HG03558 (cell line): ENCODE results near the gene KCNJ5.
"Not testable (repeated sequence)": the region's sequence is repeated elsewhere in the genome, so short reads cannot be mapped to it uniquely, and the experiment has no call there.

Experiments used
- ATAC-seq: cut with Tn5 transposase; IDR thresholded peaks from one replicate; pipeline ENCODE4 v1.9.1; 2021; ENCODE audit warnings: moderate number of reproducible peaks; ENCODE audit not compliant: unreplicated experiment; ENCODE audit errors: extremely low read depth

KCNJ5 gene

GRCh38 chr11:128909438-128910125 lies 18.4 kb downstream of the KCNJ5 start:
- ATAC-seq = no peak

DNA sequence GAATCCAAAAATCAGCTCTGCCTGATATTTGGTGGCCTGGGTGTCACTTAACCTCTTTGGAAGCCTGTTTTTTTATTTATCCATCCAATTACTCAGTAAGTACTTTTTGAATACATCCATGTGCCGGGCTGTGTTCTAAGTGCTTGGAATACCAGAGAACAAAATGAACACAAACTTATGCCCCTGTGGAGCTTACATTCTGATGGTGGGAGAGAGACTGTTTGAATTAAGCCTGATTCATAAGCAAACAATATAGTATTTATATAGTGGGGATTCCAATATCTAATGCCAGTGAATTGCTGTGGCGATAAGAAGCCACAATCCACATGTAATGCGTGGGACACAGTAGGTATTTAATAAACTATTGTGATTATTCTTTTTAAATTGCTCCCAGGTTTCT lies 19.4 kb downstream of the KCNJ5 start:
- ATAC-seq = no peak

GRCh38 chr11:128911239-128911638 lies 20.1 kb downstream of the KCNJ5 start:
- ATAC-seq = no peak

DNA sequence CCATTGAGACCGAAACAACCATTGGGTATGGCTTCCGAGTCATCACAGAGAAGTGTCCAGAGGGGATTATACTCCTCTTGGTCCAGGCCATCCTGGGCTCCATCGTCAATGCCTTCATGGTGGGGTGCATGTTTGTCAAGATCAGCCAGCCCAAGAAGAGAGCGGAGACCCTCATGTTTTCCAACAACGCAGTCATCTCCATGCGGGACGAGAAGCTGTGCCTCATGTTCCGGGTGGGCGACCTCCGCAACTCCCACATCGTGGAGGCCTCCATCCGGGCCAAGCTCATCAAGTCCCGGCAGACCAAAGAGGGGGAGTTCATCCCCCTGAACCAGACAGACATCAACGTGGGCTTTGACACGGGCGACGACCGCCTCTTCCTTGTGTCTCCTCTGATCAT lies 20.5 kb downstream of the KCNJ5 start:
- ATAC-seq = no peak

GRCh38 chr11:128913806-128914205 lies 22.6 kb downstream of the KCNJ5 start:
- ATAC-seq = no peak

DNA sequence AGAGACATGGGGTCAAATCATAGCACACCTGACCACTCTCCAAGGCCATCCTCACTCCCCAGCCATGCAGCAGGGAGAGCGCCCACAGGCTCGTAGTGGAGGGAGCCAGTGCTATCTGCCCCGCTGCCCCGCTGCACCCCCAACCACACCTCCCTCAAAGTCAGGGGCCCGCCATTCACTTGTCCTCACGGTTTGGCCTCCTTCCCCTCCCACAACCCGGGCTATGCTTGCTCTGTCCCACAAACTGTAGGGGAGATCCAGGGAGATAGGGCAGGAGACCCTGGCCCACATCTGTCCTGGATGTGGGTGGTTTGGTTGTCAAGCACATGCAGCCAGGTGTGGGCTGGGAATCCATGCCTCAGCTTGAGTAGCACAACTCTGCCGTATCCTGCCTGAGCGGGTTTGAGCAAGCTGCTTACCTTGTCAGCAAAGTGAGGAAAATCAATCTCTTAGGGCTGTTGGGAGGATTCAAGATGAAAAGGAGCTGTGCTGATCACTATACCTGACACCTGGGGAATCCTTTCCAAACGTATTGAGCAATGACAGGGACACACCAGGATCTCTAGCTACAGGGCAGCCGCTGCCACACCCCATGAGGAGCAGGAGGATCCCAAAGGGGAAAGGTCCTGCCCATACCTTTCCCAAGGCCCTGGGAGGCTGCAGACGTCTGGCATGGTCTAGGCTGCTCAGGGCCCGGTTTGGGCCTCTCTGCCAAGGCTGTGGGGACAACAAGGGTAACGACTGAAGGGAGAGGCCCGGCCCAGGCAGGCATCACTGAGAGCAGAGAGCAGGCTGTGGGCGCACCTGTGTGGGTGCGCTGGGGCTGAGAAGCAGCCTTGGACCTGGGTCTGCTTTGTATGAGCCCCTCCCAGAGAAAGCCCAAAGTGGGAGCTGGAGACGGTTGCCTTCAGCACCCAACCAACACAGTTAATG lies 23.3 kb downstream of the KCNJ5 start:
- no peak for ATAC-seq

DNA sequence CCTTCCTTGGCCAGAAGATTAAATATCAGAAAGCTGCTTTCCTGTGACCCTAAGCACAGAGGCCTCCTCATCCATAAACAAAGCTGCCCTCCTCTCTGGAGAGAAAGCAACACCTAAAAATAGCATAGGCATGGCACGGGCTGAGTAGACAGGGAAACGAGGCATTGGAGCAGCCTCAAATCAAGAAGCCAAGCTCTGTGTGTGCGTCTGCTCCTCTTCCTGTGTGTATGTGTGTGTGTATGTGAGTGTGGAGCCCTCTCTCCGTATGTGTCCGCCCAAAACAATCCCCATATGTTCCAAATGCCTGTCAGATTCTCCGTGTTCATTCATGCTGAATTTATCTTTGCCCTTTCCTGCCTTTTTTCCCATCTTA lies 24.0 kb downstream of the KCNJ5 start:
- no peak for ATAC-seq

GRCh38 chr11:128916037-128916572 lies 24.9 kb downstream of the KCNJ5 start:
- ATAC-seq = no peak

DNA sequence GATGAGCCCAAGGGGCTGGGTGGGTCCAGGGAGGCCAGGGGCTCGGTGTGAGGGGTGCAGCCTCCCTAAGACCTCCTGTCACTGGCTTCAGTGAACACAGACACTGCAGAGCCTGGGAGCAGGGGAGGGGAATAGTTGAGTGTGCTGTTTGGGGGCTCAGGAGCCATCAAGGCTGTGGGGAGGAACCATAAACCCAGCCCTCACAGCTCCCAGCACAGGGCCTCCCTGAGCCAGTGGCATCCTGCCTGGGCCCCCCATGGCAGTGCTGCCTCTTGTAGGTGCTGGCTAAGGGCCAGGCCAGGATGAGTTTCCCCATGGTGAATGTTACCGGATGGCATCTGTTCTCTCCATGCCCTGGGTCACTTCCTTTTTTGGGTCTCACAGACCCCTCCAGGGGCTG lies 25.5 kb downstream of the KCNJ5 start:
- no peak for ATAC-seq

DNA sequence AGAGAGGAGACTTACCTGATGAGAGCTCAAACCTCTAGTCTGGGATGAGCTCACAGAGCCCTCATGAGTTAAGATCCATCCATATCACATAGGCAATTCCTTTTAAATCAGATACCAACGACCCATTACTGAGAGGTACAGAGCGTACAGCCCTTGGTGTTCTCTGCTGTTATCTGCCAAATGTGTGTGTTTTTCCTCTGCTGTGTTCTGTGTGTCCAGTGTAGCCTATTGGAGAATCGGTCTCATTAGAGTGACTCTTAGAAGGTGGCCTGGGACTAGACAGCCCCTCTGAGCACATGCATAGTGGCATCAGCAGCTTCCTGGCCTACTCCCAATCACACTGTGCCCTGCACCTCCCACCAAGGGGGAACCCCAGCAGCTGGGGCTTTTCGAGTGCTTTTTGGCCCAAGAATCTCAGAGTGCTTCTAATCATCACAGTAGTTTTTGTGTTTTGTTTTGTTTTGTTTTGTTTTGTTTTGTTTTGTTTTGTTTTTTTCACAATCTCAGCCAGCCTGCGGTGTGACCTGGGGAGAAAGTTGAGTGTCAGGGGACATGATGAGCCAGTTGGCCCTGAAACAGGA lies 26.1 kb downstream of the KCNJ5 start:
- ATAC-seq = no peak

DNA sequence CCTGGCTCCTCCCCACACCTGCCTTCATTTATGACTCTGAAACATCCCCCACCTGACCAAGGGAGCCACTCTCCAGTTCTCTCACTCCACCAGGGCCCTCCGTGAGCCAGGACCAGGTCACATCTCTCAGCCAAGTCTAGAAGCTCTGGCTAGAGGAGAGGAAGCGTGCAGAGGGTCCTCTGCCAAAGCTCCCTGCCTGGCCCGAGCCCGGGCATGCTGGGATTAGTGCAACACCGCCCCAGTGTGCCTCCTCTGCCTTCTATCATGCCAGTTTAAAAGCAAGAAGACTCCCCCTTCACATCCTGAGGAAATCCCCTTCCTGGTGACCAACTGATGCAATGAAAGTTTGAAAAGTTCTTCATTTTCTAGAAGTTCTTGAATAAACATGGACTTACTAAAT lies 28.1 kb downstream of the KCNJ5 start:
- no peak for ATAC-seq

- ATAC-seq = not testable (repeated sequence)
Measured at GRCh38 chr11:128919635-128920034, 28.5 kb downstream of the KCNJ5 start.

- no peak for ATAC-seq
Measured at GRCh38 chr11:128920666-128921065, 29.5 kb downstream of the KCNJ5 start.

GRCh38 chr11:128921793-128922192 lies 30.6 kb downstream of the KCNJ5 start:
- no peak for ATAC-seq

GRCh38 chr11:128924104-128924503 lies 32.9 kb downstream of the KCNJ5 start:
- no peak for ATAC-seq

DNA sequence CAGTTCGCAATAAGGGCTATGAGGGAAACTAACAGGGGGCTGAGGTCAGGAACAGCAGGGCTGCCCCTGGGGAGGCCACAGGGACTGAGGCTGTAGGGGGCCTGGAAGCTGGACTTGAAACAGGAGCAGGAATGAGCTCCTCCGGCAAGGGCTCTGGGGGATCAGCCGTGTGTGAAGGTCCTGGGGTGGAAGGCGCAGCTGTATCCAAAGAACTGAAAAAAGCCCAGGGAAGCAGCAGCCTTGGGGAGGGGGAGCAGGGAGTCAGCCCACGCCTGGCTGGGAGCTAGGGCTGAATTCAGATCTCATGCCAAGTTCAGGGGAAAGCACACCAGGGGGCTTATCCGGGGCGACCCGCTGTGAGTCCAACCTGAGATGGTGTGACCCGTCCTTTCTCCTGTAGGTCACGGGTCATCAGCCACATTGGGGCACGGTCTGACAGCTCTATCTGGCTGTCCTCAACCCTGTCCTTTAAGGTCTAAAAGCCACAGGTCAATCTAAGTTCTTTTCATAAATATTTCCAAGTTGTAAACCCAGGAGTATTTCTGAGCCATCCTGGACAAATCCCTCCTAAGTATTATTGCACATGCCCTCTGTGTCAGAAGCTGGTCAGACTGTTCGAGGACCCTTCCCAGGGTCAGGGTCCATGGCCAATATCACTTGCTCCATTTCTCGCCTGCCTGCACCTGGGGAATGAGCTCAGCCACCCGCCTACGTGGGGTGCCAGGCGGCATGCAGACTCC lies 33.5 kb downstream of the KCNJ5 start:
- no peak for ATAC-seq

GRCh38 chr11:128925250-128925600 lies 34.1 kb downstream of the KCNJ5 start:
- ATAC-seq = no peak

DNA sequence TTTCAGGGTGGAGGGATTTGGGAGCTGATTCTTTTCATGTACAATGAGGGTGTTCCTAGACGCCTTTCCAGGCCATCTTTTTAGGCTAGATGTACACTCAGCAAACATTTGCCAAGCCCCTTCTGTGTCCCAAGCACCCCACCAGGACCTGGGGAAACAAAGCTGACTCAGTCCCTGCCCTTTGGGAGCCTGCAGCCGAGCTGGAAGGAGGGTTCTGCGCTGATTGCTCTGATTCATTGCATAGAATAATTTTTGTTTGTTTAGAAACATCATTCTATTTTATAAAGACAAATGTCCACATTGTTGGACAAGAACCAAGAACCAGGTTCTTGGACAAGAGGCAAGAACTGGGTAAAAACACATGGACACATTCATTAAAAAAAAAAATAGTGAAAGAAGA lies 34.8 kb downstream of the KCNJ5 start:
- ATAC-seq = no peak

- no peak for ATAC-seq
Measured at GRCh38 chr11:128926437-128927107, 35.4 kb downstream of the KCNJ5 start.

GRCh38 chr11:128927108-128927461 lies 35.9 kb downstream of the KCNJ5 start:
- no peak for ATAC-seq
